B cell (primary cell): ENCODE results near the gene TCEAL6.

Experiments used
- EZH2 ChIP-seq: IDR thresholded peaks from 2 replicates; pipeline ENCODE4 v1.6.1; 2012; ENCODE audit warnings: borderline replicate concordance, low read depth, mild to moderate bottlenecking, moderate library complexity, low read length; ENCODE audit not compliant: insufficient read depth, poor library complexity, severe bottlenecking
- TF ChIP-seq, protein P1 (sequence below): fragments of 200-600 bp; IDR thresholded peaks from one replicate; pipeline ENCODE4 v1.8.0; 2022; ENCODE audit warnings: antibody characterized with exemption, mild to moderate bottlenecking

DNA sequence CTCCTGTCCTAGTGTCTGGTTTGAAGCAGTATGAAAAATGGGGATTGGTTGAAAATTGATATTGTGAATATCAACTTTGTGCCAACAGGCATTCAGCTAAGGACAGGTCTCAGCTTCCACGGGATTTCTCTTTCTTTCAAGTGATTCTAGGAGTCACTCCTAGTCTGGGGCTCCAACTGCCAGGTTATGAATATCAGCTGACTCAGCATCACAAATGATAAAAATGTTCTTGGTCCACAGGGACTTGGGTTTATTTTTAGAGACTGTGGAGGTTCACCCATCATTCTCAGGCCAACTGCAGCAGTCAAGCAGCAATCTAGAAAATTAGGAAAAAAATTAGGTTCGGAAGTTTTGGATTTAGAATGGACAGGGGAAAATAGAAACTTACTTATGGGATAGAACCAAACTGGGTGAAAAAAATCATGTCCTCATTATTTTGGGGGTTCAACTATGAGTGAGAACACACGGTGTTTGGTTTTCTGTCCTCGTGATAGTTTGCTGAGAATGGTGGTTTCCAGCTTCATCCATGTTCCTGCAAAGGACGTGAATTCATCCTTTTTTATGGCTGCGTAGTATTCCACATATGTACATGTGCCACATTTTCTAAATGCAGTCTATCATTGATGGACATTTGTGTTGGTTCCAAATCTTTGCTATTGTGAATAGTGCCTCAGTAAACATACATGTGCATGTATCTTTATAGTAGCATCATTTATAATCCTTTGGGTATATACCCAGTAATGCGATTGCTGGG is 43.9 kb upstream of the TCEAL6 start:
- TF ChIP-seq, protein P1, sequence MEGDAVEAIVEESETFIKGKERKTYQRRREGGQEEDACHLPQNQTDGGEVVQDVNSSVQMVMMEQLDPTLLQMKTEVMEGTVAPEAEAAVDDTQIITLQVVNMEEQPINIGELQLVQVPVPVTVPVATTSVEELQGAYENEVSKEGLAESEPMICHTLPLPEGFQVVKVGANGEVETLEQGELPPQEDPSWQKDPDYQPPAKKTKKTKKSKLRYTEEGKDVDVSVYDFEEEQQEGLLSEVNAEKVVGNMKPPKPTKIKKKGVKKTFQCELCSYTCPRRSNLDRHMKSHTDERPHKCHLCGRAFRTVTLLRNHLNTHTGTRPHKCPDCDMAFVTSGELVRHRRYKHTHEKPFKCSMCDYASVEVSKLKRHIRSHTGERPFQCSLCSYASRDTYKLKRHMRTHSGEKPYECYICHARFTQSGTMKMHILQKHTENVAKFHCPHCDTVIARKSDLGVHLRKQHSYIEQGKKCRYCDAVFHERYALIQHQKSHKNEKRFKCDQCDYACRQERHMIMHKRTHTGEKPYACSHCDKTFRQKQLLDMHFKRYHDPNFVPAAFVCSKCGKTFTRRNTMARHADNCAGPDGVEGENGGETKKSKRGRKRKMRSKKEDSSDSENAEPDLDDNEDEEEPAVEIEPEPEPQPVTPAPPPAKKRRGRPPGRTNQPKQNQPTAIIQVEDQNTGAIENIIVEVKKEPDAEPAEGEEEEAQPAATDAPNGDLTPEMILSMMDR = no peak
- TF ChIP-seq EZH2 = no peak
